Subcutaneous abdominal adipose tissue (tissue), 5 donors: ENCODE results near the gene OR5T1.

ENCODE experiments used
- H3K27ac ChIP-seq: one replicate; pipeline ENCODE4 v1.7.0; 2013; ENCODE audit warnings: low read depth, mild to moderate bottlenecking, inconsistent platforms, low read length, moderate library complexity
- H3K27me3 ChIP-seq, 5 donors: one replicate each; pipeline ENCODE4 v1.7.0; 2013; ENCODE audit warnings: low read length in 5 of 5, inconsistent platforms in 1 of 5; ENCODE audit not compliant: control insufficient read depth in 5 of 5, insufficient read depth in 4 of 5
- H3K36me3 ChIP-seq, 5 donors: one replicate each; pipeline ENCODE4 v1.7.0; 2013; ENCODE audit warnings: low read length in 5 of 5; ENCODE audit not compliant: control insufficient read depth in 5 of 5, insufficient read depth in 5 of 5
- H3K4me1 ChIP-seq, 5 donors: one replicate each; pipeline ENCODE4 v1.7.0; 2013; ENCODE audit warnings: low read length in 5 of 5, mild to moderate bottlenecking in 3 of 5, moderate library complexity in 1 of 5; ENCODE audit not compliant: control insufficient read depth in 5 of 5, insufficient read depth in 5 of 5
- H3K4me3 ChIP-seq, 5 donors: one replicate each; pipeline ENCODE4 v1.7.0; 2013; ENCODE audit warnings: low read length in 5 of 5, low read depth in 1 of 5
- H3K9ac ChIP-seq, 5 donors: one replicate each; pipeline ENCODE4 v1.7.0; 2013; ENCODE audit warnings: low read length in 5 of 5, mild to moderate bottlenecking in 4 of 5, moderate library complexity in 3 of 5
- H3K9me3 ChIP-seq, 5 donors: one replicate each; pipeline ENCODE4 v1.7.0; 2013; ENCODE audit warnings: low read length in 5 of 5; ENCODE audit not compliant: control insufficient read depth in 5 of 5
- donor health status: healthy.
- donor health status: healthy.
- donor health status: healthy.
- donor health status: healthy.
- donor health status: healthy.

The OR5T1 gene

DNA sequence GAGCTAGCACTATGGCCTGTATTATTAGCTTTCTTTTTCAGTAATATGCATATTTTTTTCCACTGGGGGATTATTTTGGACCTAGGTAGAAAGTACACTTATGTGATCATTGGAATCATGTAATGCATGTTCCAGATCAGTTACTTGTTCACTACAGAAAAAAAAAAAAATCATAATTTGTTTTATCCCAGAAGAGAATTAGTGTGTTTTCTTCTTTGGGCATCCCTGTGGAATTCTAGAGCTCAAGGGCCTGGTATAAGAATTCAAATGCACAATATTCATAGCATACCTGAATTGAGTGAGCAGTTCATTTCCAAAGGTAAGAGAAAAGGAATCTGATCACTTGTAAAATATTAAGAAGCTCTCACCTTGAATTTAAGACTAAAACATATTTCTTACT, at the start of gene OR5T1:
Gene OR5T1 (plus strand): TSS at position 301 of the 400 bp plus-strand sequence. CDS start 1,485 bp downstream, outside the sequence.
- Histone ChIP-seq H3K27me3 (no peaks in the 10 kb centered on the region), H3K27ac (no peak within 1 kb of the TSS), H3K36me3 (no peaks in the 10 kb centered on the region), H3K9ac (no peak within 1 kb of the TSS), H3K9me3 (no peaks in the 10 kb centered on the region), H3K4me1 (no peaks in the 10 kb centered on the region), H3K4me3 (no peak within 1 kb of the TSS)

DNA sequence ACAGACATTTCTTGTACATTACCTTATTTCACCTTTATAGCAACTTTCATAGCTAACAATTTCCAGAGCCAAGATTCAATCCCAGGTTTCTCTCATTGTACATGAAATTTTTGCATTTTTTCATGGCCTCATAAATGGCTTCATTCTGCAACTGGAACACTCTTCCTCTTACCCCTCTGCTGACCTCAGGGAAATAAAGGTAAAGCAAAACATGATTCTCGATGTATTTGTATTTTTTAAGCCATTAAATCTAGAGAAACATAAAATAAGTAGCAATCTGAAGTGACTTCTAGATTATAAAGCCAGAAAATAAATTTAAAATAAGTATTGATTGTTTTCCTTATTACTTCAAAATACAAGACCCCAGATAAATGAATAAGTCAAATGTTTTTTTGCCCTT, 39.8 kb upstream of the OR5T1 start, which contains the start of gene OR5T2:
Gene OR5T2 (minus strand): TSS at position 101 of the 400 bp plus-strand sequence. CDS start 1,193 bp downstream, outside the sequence.
- no peaks in the 10 kb centered on the region for H3K27me3 ChIP-seq

DNA sequence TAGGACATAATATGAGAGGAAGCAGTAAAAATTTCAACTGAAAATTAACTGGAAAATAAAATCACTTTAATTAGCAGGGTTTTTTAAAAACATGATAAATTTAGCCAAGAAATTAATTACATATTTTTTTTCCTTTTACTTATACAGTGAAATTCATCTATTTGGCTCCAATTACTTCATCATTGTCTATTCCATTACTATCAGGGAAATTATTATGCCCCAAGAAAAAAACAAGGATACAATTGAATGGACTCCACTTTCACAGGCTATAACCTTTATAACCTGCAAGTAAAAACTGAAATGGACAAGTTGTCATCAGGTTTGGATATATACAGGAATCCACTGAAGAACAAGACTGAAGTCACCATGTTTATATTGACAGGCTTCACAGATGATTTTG, 22.0 kb upstream of the OR5T1 start, which contains the start of gene OR5T3:
Gene OR5T3 (plus strand): TSS at position 301 of the 400 bp plus-strand sequence. CDS start 0 bp downstream, at position 301.
- no peak within 1 kb of the TSS for H3K9ac ChIP-seq
- H3K27ac ChIP-seq, result no peak within 1 kb of the TSS
- H3K4me1 ChIP-seq, result no peaks in the 10 kb centered on the region
- H3K4me3 ChIP-seq, result no peak within 1 kb of the TSS
- H3K27me3 ChIP-seq, result no peaks in the 10 kb centered on the region
- H3K9me3 ChIP-seq, result no peaks in the 10 kb centered on the region
- H3K36me3 ChIP-seq, result no peaks in the 10 kb centered on the region

More for the DNA sequence above, 39.8 kb upstream of the OR5T1 start, which contains the start of gene OR5T2:
- Histone ChIP-seq H3K4me1 (no peaks in the 10 kb centered on the region), H3K9ac (no peak within 1 kb of the TSS), H3K9me3 (peaks cover 0 to 5% (median 0%) of the 10 kb centered on the region in 5 donors), H3K36me3 (no peaks in the 10 kb centered on the region), H3K4me3 (no peak within 1 kb of the TSS), H3K27ac (no peak within 1 kb of the TSS)

DNA sequence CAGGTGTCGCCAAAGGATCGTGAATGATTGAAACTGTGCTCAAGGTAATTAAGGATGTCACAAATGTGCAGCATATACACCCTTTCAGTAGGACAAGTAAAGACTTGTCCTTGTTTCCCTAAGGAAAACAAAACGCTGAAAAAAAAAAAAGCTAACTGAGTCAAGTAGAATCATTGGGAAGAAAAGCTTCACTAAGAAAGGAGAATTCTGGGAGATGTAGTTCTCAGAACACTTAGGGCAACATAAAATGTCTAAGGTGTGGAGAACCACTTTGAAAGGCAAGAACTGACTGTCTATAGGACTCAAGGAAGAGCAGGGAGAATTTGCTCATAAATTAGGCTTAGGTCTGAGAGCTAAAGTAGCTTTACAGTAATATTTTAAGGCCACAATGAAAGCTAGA, 2.9 kb upstream of the OR5T1 start:
- Histone ChIP-seq H3K36me3 (no peaks in the 10 kb centered on the region), H3K4me1 (no peaks in the 10 kb centered on the region), H3K27me3 (no peaks in the 10 kb centered on the region), H3K27ac (no peak overlapping the region), H3K9me3 (peaks cover 0 to 4% (median 2%) of the 10 kb centered on the region in 5 donors), H3K4me3 (no peak overlapping the region), H3K9ac (no peak overlapping the region)

DNA sequence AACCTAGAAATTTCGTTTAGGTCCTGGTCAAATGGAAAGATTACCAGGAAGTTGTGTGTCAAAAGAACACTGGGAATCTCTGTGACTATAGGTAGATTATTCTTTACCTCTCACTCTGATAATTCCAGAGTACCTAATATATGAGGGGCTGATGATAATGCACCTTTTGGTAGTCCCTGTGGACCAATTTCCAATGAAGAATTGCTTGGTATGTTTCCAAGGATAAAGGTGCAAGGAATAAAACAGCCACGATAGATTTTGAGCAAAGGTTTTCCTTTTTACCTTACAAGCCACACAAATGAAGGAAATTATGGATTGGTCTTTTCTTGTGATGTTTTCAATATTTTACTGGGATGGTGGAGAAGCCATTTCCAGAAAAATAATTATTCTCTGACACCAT, 18.2 kb downstream of the OR5T1 start, which contains the start of gene OR8H1:
Gene OR8H1 (minus strand): TSS at position 101 of the 400 bp plus-strand sequence. CDS start 1,192 bp downstream, outside the sequence.
- Histone ChIP-seq H3K4me1 (no peaks in the 10 kb centered on the region), H3K27me3 (no peaks in the 10 kb centered on the region), H3K4me3 (no peak within 1 kb of the TSS), H3K36me3 (no peaks in the 10 kb centered on the region), H3K9me3 (no peaks in the 10 kb centered on the region), H3K27ac (no peak within 1 kb of the TSS), H3K9ac (no peak within 1 kb of the TSS)

DNA sequence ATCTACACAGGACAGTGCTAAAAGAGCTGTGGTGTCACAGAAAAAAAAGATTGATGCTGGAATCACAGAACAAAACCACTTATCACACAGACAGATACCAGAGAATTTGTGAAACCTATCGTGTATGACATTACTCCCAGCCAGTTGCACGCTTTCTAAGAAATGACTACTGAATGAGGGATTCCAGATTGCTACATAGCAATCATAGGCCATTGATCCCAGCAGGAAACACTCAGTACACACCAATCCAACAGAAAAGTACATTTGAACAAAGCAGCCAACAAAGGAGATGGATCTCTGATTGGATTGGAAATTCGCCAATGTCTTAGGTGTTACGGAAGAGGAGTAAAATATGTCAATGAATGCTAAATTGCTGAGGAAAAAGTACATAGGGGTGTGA, 22.9 kb downstream of the OR5T1 start:
- H3K4me3 ChIP-seq, result no peak overlapping the region
- H3K4me1 ChIP-seq, result no peaks in the 10 kb centered on the region
- H3K36me3 ChIP-seq, result no peaks in the 10 kb centered on the region
- no peaks in the 10 kb centered on the region for H3K9me3 ChIP-seq
- no peak overlapping the region for H3K9ac ChIP-seq
- no peaks in the 10 kb centered on the region for H3K27me3 ChIP-seq
- H3K27ac ChIP-seq, result no peak overlapping the region

DNA sequence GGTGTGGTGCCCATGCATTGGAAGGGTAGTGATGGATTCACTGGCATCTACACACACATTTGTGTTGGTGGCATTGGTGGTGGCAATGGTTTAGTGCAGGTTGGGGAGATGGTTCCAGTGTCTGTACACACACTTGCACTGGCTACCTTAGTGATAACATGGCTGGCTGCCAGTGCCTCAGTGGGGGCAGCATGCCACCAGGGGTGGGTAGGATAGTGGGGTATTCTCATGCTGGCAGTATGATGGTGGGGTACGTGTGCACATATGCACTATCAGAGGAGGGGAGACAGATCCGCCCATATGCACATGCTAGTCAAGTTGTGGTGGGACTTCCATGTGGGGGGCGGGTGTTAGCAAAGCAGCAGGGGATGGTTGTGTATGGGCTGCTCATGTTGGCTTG, 33.9 kb downstream of the OR5T1 start:
- no peak overlapping the region for H3K27ac ChIP-seq
- H3K36me3 ChIP-seq, result no peaks in the 10 kb centered on the region
- H3K4me1 ChIP-seq, result no peaks in the 10 kb centered on the region
- H3K4me3 ChIP-seq, result peak overlapping the region in 1 of 5 donors; percentile 18
- H3K9me3 ChIP-seq, result peaks cover 0 to 22% (median 3%) of the 10 kb centered on the region in 5 donors
- H3K9ac ChIP-seq, result no peak overlapping the region
- no peaks in the 10 kb centered on the region for H3K27me3 ChIP-seq

DNA sequence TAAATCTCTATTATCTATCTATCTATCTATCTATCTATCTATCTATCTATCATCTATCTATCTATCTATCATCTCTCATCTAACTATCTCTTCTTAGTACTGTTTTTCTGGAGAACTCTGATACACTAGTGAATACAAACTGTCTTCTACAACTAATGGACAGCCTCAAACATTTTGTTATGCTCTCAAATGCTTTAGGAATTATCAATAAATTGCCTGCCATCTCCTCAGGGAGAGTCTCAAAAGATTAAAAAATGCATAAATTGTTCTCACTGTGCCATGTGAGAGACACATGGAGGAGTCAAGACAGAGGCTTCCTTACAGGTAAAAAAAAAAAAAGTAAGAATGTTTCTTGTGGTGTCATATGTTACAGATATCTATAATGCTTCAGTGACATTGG, 40.9 kb downstream of the OR5T1 start, which contains the start of gene OR8K3:
Gene OR8K3 (plus strand): TSS at position 301 of the 400 bp plus-strand sequence. CDS start 3,163 bp downstream, outside the sequence.
- Histone ChIP-seq H3K4me1 (no peaks in the 10 kb centered on the region), H3K9ac (no peak within 1 kb of the TSS), H3K4me3 (no peak within 1 kb of the TSS)

More for the DNA sequence above, 40.9 kb downstream of the OR5T1 start, which contains the start of gene OR8K3:
- Histone ChIP-seq H3K36me3 (no peaks in the 10 kb centered on the region), H3K27ac (no peak within 1 kb of the TSS), H3K9me3 (peaks cover 0 to 7% (median 0%) of the 10 kb centered on the region in 5 donors), H3K27me3 (no peaks in the 10 kb centered on the region)
